ENCODE results near the gene METTL8.
A peak's percentile ranks its signal among the peaks of the same experiment; 100 is the strongest.
"Not testable (repeated sequence)": the region's sequence is repeated elsewhere in the genome, so short reads cannot be mapped to it uniquely, and the experiment has no call there.

The METTL8 gene

DNA sequence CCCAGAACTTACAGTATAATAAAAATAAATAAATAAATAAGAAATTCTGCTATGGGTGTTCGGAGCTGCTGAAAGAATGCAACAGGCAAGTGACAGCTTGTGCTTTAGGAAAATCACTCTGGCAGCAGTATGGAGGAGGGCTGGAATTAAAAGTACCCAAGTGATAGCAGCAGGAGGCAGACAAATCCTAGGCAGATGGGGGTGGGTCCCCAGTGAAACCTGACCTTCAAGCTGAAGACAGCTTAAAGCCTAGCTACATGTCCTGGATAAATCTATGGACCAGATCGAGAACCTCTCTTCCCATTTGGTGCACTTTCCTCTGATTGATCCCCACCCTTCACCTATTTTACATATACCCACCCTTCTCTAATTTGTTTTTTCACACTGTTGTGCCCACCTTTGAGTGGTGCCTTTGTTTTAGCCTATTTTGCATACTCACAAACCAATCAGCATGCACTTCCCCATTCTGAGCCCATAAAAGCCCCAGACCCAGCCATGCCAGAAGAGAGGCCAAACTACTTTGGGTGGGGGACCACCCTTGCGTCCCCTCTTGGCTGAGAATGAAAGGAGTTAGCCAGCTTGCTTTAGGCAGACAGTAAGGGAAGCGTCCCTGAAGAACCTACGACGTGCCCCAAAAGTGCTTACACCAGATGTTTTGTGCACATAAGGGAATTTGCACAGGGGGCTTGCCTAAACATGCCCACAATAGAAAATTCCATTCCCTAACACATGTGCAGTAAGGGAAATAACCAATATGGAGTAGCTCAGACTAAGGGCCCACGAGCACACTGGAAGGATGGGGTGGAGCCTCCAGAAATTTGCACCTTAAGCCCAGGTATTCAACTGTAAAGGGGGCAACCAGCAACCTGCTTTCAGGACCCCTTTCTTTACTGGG is 3.0 kb downstream of the METTL8 start:
- DNase-seq: no peak

DNA sequence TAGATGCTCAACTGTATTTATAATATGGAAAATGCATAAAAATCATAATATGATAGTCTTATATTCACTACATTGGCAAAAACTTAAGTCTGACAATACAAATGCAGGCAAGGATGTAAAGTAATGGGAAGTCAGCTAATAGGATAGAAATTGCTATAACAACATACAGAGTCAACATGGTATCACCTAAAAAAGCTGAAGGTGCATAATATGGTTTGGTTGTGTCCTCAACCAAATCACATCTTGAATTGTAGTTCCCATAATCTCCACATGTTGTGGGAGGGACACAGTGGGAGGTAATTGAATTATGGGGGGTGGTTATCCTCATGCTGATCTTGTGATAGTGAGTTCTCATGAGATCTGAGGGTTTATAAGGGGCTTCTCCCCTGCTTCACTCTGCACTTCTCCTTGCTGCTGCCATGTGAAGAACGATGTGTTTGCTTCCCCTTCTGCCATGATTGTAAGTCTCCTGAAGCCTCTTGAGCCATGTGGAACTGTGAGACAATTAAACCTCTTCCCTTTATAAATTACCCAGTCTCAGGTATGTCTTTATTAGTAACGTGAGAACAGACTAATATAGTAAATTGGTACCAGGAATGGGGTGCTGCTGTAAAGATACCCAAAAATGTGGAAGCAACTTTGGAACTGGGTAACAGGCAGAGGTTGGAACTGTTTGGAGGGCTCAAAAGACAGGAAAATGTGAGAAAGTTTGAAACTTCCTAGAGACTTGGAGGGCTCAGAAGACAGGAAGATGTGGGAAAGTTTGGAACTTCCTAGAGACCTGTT is 10.9 kb downstream of the METTL8 start:
- not testable (repeated sequence) for DNase-seq

DNA sequence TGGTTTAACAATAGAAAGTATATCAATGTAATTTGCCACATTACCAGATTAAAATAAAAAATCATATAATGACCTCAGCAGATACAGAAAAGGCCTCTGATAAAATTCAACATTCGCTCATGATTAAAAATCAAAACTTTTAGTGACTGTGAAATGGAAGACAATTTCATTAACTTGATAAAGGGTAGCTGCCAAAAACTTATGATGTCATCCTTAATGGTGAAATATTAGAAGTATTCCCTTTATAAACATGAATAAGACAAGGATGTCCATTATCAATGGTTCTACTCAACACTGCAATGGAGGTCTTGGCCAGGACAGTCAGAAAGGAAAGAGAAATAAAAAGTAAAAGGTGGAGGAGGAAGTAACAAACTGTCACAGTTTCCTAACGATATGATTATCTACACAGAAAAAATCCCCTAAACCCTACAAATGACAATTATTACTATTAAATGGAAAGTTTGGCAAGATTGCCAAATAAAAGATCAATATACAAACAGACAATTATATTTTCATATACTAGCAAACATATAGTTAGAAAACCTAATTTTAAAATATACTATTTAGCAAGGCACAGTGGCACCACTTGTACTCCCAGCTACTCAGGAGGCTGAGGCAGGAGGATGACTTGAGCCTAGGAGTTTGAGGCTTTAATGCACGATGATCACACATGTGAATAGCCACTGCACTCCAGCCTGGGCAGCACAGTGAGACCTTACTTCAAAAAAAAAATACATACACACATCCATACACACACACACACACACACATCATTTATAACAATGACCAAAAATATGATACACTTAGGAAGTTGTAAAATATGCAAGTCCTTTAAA is 12.8 kb downstream of the METTL8 start:
- peak; percentile 47 for DNase-seq

DNA sequence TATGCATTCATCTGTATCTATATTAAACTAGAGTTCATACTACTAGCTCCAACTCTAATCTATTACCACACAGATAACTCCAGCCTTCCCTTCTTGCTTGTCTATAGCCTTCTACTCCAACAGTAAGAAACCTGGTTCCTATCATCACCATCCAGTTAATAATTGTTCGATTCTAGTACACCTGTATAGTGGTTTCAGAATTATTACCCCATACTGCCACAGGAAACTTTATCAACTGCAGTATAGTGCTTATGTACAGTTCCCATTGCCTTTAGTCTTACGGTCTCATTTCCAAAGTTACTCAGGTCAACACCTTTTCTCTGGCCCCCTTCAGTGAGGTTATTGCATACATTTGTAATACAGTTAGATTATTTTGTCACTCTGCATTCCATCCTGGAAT is 14.5 kb downstream of the METTL8 start:
- DNase-seq: no peak

DNA sequence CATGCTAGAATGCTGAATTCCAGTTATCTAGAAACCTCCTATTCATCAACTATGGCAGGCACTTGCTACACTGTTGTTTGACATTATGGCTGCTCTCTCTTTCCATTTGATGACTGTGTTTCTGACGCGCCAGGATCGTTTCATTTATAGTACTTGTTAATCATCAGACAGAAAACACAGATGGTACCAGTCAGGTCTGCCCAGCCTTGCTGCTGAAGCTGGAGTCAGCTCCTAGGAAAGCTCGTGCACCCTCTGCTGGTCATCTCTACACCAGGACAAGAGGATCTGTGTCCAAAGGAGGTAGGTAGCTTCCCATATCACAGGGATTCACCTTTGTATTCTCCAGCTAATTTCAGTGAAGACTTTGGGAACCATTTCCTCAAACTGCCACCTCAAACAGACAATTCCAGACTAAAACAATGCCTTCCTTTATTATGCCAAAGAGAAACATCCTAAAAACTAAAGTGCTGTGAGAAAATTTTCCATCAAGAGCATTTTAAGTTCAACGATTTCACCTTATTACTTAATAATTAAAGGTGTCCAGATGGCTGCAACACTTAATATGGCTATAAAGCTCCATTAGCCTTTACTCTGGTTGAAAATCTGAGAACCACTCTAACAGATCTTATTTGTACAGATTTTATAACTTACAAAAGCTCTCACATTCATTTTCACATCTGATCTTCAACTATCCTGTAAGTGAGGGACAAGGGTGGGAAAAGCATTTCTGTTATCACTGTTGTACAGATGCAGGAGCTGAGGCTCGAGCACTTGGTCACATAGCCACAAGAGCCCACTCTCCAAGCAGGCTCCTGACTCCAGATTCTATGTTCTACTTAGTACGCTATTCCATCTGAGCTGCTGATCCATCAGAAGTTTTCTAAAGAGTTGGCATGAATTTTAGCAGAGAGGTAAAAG is 17.5 kb downstream of the METTL8 start:
- peak; percentile 87 for DNase-seq

DNA sequence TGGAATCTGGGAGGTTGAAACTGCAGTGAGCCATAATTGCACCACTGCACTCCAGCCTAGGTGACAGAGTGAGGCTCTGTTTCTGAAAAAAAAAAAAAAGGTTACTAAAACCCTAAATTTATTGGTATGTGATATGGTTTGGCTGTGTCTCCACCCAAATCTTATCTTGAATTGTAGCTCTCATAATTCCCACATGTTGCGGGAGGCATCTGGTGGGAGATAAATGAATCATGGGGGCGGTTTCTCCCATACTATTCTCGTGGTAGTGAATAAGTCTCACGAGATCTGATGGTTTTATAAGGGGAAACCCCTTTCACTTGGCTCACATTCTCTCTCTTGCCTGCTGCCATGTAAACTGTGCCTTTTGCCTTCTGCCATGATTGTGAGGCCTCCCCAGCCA is 19.1 kb downstream of the METTL8 start:
- peak; percentile 12 for DNase-seq

DNA sequence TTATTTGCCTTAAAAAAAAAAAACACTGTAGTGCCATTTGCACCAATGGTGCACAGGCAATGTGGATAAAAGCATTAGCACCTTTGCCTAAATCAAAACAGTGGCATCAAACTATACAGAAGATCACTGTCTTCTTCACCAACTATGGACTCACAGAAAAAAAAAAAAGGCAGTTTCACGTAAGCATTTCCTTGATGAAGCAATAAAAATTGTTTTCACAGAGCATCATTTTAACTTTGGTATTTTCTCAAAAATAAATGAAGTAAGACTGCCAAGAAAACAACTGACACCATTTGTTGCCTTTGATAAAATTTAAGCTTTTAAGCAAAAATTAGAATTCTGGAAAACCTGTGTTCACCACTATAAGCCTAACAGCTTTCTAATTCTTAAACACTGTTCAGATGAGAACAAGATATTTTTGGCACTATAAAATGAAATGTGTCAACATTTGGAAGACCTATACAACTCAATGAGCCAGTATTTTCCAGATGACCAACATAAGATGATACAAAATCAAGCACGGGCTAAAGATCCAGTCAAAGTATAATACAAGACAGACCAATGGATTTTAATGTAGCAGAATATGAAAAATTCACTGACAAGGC is 21.1 kb downstream of the METTL8 start:
- no peak for DNase-seq

DNA sequence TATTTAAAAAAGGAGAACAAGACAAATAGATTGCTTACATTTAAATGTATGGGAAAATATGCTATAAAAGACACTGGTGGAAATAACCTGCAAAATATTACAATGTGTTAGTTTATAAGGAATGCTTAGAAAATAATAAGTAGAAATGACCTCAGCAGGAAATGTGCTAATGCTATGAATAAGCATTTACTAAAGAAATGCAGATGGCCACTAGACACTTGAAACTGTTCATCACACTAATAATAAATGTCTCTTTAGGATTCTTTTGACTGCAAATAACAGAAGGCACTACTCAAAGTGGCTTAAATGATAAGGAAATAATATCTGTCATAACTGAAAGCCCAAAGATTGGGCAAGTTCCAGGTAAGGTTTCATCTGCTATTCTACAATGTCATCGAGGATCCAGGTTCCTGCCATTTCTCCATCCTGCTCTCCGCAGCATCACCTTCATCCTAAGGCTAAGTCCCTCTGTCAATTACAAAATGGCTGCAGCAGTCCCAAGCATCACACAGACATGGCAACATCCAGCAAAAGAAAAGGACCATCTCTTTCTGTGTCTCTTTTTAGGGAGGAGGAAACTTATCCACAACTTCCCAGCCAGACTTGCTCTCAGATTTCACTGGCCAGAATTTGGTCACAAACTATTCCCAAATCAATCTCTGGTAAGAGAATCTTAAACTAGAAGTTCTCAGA is 21.9 kb downstream of the METTL8 start:
- peak; percentile 11 for DNase-seq

DNA sequence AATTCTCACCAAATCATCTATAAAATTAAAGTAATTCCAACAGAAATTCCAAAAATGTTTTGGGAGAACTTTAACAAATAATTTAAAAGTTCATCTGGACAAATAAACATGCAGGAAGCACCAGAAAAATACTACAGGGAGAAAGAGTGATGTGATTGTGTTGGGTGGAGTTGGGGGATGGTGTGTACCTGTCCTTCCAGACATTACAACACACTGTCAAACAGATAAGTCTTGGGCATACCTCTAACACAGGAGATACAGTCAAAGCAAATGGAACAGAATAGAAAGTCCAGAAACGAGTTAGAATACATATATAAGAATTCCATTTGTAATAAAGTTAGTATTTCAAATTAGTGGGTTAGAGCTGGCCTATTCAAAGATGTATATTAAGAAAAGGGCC is 22.6 kb downstream of the METTL8 start:
- no peak for DNase-seq

DNA sequence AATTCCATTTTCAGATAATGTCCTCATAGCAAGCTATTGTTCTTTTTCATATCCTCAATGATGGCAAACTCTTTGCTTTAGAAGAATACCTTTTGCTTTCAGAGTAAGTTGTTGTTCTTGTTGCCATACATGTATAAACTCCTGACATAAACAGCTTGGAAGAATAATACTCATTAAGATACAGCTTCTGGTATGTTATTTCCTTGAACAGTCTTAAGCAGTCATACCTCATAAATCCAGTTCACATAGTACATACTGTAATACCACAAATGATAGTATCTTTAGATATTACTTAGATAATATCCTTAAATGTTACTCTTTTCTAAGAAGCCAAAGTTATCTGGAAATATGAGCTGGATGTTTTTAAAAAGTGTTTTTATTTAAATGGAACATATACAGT is 23.2 kb downstream of the METTL8 start:
- no peak for DNase-seq

DNA sequence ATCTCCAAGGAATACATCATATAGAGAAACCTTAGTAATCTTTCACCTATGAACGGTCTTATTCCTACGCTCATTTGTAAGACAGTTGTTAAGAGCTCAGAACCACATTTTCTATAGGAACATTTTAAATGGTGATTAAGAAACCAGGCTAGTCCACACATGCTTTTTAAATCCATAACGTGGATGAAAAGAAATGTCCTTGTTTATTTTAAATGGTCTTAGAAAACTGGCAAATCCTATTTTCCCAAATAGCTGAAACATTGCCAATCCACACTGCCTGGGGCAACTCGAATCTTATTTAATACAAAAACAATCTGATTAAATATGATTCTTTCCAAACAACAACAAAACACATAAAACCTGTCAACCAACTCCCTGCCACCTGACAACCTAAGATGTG is 23.7 kb downstream of the METTL8 start:
- DNase-seq: no peak

DNA sequence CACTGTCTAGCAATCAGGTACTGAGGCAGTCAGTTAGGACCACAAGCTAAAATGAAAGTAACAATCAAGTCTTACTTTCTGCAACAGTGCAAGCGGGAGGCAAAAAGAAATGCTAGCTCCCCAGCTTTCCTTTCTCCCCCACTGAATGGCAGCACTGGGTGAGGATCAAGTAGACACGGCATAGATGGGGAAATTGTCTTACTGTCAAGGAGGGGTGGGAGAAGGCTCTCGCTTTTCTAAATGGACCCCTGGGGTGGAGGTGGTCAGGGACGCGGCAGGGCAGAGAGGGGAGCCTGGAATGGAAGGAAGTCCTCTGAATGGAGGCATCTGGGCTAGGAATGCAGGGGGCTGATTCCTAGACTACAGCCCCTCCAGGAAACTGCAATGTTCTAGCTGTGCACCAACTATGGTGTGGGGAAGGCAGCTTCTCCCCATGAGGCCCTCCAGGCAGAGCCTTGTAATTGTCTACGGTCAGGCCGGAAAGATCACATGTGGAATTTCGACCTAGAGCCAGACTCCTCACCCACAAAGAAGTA is 24.3 kb downstream of the METTL8 start:
- no peak for DNase-seq

DNA sequence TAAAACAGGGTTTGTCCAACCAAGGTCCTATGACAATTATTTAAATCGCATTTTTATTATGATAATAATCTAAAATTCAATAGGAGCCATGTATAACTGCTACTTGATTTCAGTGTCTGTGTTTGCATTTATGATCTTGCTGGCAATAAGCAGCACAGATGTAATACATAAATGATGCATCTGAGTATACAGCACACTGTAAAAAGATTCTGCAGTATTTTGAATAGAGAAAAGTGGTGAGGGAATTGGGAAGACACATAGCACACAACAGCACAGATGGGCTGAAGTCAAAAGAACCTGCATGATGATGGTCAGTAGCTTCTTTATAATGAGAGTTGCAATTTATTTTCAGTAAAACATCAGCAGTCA is 26.1 kb downstream of the METTL8 start:
- no peak for DNase-seq

DNA sequence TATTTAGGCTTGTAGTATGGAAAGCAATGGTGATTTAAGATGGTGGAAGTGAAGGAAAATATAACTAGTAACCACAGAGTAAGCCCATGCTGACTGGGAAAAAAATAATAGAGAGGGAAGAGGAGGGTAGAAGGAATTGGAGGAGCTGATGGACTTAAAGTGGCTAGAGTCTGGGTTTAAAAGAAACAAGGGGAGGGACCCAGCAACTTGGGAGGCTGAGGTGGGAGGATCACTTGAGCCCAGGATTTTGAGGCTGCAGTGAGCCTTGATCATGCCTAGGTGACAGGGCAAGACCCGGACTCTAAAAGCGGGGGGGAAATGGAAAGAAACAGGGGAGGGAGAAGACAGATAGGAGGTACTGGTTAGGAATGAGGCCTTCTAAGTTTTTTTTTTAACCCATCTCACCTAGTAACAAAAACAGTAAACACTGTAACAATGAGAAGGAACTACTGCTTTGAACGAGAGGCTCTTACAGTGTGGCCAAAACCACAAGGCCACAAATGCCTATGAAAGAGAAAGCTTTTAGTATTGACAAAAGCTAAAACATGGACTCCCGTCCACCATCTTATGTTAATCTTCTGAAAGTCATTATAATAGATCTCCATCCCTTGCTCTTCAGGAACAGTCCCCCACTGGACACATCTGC is 26.6 kb downstream of the METTL8 start:
- no peak for DNase-seq

DNA sequence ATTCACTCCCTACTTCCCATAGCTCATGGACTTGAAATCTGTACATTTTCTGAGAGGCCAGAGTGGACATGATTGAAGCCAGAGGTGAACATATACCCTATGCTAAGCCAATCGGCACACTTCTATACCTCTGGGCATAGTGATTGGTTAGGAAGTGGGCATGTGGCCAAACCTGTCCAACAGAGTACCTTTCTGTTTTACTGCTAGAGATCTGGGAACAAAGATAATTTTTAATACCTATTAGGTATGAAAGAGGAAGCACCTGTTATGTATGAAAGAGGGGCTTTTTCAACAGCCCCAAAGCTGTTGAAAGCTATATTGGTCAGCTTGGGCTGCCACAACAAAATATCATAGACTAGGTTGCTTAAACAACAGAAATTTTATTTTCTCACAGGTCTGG is 27.7 kb downstream of the METTL8 start:
- DNase-seq: no peak

DNA sequence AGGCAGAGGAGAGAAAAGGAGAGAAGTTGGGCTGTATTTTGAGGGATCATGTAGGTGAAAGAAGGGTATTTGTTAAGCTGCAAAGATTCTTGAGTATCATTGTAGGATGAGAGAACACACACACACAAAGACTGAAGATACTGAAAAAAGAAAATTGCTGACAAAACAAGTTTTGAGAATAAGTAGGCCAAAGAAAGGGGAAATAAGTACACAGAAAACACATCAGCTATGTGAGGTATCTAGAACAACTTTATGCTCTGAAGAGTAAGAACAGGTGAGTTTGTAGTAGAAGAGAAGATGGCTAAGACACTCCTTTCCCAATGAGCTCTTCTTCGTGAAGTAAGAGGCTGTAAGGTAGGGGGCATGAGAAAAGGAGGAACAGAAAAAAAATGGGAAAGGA is 28.2 kb downstream of the METTL8 start:
- no peak for DNase-seq

DNA sequence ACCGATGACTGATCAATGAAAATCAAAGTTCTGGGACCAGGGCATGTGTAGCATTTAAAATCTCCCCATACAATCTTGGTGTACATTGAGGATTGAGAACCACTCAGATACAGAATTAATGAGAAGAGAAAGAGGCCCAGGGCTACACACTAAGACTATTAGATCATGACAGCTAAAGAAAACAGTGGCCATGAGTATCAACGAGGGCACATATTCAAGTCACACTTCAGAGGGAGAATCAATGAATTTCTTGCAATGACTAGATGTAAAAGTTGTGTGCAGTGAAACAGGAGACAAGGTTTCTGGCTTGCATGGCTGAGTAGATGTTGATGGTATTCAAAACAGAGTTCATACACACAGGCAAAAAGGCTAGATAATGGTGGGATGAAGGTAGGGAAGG is 29.1 kb downstream of the METTL8 start:
- DNase-seq: no peak

DNA sequence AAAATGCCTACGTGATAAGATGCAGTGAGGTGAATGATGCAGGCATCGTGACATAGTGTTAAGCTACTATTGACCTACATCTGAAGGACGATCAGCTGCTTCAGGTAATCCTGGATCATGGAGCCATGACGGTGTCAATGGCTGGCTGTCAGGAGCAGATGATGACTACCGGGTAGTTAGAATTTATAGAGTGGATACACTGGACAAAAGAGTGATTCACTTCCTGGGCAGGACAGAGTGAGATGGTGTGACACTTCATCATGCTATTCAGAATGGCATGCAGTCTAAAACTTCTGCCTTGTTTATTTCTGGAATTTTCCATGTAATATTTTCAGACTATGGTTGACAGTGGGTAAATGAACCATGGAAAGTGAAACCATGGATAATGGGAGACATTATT is 29.5 kb downstream of the METTL8 start:
- DNase-seq: peak; percentile 22

DNA sequence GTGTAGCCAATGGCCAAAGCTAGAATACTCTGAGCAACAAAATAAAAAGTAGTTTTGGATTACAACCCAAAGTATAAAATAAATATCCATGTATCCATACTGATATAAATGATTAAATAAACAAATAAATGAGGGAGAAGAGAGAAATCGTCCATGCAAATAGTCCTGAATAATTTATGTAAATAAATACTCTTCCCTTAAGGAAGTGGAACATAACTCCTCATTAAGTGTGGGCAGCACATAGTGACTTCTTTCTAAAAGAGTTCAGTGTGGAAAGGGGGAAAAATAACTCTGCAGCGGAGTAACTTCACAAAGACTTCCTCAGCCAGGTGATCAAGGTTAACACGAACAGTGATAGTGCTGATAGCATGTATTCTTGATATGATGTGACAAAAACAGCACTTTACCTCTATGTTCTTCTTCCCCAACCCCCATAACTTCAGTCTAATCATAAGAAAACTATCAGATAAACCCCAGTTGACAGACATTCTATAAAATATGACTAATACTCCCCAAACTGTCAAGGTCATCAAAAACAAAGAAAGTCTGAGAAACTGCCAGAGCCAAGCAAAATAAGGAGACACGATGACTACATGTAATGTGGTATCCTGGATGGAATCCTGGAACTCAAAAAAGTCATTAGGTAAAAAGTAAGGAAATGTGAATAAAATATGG is 30.7 kb downstream of the METTL8 start:
- DNase-seq: no peak

DNA sequence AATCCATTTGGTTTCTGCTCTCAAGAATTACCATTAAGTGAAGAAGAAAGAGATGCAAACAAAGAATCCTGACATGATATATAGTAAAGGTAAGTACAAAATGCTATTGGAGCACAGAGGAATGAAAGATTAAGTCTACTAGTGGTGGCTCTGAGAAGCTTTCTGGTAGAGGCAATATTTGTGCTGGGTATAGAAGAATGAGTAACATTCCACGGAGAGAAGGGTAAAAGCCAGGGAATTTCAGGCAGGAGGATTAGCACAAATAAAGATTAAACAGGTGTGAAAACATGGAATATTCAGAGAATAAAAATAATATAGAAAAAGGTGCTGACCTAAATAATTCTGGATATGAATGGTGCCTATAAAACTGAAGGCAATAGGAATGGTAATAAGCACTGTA is 31.8 kb downstream of the METTL8 start:
- no peak for DNase-seq
